OCI-LY1 (cell line): Measurements from ENCODE around the gene SLC12A6.

Source experiments
- EZH2 ChIP-seq: fragments of 200-600 bp; sonication (generic), shearing (Covaris generic); IDR thresholded peaks from 2 replicates; pipeline ENCODE4 v1.8.0; 2017; ENCODE audit warnings: borderline replicate concordance, mixed run types, mild to moderate bottlenecking, antibody characterized with exemption, low read length, moderate library complexity, mixed read lengths
- TF ChIP-seq, protein P1 (sequence below): fragments of 200-600 bp; sonication (generic), shearing (Covaris generic); IDR thresholded peaks from 2 replicates; pipeline ENCODE4 v1.5.1; 2017; ENCODE audit warnings: mild to moderate bottlenecking, antibody characterized with exemption, low read length, moderate library complexity, mixed read lengths

DNA sequence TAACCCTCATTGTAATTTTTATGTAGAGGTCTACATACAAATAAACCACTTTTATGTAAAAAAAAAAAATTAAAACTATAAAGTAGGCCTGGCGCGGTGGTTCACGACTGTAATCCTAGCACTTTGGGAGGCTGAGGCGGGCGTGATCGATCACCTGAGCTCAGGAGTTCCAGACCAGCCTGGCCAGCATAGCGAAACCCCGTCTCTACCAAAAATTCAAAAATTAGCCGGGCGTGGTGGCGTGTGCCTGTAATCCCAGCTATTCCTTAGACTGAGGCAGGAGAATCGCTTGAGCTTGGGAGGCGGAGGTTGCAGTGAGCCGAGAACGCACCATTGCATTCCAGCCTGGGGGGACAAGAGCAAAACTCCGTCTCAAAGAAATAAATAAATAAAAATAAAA lies 766 bp upstream of the SLC12A6 start:
- TF ChIP-seq, protein P1, sequence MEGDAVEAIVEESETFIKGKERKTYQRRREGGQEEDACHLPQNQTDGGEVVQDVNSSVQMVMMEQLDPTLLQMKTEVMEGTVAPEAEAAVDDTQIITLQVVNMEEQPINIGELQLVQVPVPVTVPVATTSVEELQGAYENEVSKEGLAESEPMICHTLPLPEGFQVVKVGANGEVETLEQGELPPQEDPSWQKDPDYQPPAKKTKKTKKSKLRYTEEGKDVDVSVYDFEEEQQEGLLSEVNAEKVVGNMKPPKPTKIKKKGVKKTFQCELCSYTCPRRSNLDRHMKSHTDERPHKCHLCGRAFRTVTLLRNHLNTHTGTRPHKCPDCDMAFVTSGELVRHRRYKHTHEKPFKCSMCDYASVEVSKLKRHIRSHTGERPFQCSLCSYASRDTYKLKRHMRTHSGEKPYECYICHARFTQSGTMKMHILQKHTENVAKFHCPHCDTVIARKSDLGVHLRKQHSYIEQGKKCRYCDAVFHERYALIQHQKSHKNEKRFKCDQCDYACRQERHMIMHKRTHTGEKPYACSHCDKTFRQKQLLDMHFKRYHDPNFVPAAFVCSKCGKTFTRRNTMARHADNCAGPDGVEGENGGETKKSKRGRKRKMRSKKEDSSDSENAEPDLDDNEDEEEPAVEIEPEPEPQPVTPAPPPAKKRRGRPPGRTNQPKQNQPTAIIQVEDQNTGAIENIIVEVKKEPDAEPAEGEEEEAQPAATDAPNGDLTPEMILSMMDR = no peak
- no peak for TF ChIP-seq EZH2
